Measurements from ENCODE around the gene CBL.

GRCh38 chr11:119181677-119182412, 24.3 kb upstream of the CBL start:
- TF ChIP-seq POLR2AphosphoS5 (IDR thresholded peaks at IDR 0.05; ENCODE audit: insufficient read depth in 1 of 2, low read depth in 1 of 2) (no peak), POLR2A (IDR thresholded peaks at IDR 0.05) (no peak), CTCF (IDR thresholded peaks at IDR 0.05) (no peak)
